B cell (primary cell): Measurements from ENCODE around the gene IGF1R.

Source experiments
- EZH2 ChIP-seq: IDR thresholded peaks from 2 replicates; pipeline ENCODE4 v1.6.1; 2012; ENCODE audit warnings: borderline replicate concordance, low read depth, mild to moderate bottlenecking, moderate library complexity, low read length; ENCODE audit not compliant: insufficient read depth, poor library complexity, severe bottlenecking
- TF ChIP-seq, protein P1 (sequence below): fragments of 200-600 bp; IDR thresholded peaks from one replicate; pipeline ENCODE4 v1.8.0; 2022; ENCODE audit warnings: antibody characterized with exemption, mild to moderate bottlenecking

DNA sequence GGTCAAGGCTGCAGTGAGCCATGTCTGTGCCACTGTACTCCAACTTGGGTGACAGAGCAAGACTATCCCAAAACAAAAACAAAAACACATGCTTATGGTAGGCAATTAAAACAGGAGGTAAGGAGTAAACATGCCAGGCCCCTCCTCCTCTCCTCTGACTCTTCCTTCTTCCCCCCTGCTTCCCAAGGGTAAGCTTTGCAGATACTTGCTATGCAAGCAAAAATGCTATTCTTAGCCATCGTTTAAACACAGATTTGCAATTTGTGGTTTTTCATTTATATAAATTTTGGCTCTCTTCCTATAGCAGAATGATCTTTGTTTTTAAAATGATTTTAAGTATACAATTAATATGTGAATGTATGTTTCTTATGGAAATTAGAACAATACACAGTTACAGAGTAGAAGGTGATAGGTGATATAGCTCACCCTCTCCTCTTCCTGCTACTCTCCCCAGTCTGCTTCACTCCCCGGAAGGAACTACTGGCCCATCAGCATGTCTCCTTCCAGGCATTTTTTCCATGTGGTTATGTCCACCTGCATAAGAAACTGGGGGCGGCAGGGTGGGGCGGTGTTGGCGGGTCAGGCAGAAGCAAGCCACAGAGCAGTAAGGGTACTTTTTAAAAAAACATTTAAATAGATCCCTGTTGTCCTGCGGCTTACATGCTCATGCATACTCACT is 42.1 kb downstream of the IGF1R start:
- no peak for TF ChIP-seq EZH2
- TF ChIP-seq, protein P1, sequence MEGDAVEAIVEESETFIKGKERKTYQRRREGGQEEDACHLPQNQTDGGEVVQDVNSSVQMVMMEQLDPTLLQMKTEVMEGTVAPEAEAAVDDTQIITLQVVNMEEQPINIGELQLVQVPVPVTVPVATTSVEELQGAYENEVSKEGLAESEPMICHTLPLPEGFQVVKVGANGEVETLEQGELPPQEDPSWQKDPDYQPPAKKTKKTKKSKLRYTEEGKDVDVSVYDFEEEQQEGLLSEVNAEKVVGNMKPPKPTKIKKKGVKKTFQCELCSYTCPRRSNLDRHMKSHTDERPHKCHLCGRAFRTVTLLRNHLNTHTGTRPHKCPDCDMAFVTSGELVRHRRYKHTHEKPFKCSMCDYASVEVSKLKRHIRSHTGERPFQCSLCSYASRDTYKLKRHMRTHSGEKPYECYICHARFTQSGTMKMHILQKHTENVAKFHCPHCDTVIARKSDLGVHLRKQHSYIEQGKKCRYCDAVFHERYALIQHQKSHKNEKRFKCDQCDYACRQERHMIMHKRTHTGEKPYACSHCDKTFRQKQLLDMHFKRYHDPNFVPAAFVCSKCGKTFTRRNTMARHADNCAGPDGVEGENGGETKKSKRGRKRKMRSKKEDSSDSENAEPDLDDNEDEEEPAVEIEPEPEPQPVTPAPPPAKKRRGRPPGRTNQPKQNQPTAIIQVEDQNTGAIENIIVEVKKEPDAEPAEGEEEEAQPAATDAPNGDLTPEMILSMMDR, result no peak
